ENCODE data around the gene AKNA. TPM values are rescaled to one million over a fixed set of nuclear protein-coding genes. Genes with fewer than 3 reads are reported as not detected.
"Not testable (repeated sequence)": the region's sequence is repeated elsewhere in the genome, so short reads cannot be mapped to it uniquely, and the experiment has no call there.

AKNA gene
- total RNA-seq, 1 donor from 2014 or later: 149 TPM

- no peaks in the 10 kb centered on the region for H3K27me3 Mint-ChIP-seq
- DNase-seq: peak; percentile 54
- no peak overlapping the region for H3K27ac Mint-ChIP-seq
These were observed 50.9 kb downstream of the AKNA start for GRCh38 chr9:114336699-114337395.

GRCh38 chr9:114336157-114336556 is 51.6 kb downstream of the AKNA start:
- intact Hi-C loops (cut with micrococcal nuclease): no loop called here
- H3K4me1 Mint-ChIP-seq: peaks cover 10% of the 10 kb centered on the region
- no peaks in the 10 kb centered on the region for H3K9me3 Mint-ChIP-seq
- H3K27ac Mint-ChIP-seq: peak overlapping the region; percentile 45
- DNase-seq: peak; percentile 53
- peaks cover 60% of the 10 kb centered on the region for H3K36me3 Mint-ChIP-seq (ENCODE audit: low read depth)
- H3K27me3 Mint-ChIP-seq: no peaks in the 10 kb centered on the region
- H3K4me3 Mint-ChIP-seq: no peak overlapping the region

More at GRCh38 chr9:114336699-114337395, 50.9 kb downstream of the AKNA start:
- intact Hi-C loops (cut with micrococcal nuclease): no loop called here
- Mint-ChIP-seq H3K36me3 (ENCODE audit: low read depth) (peaks cover 67% of the 10 kb centered on the region), H3K9me3 (no peaks in the 10 kb centered on the region), H3K4me1 (peaks cover 10% of the 10 kb centered on the region), H3K4me3 (no peak overlapping the region)

DNA sequence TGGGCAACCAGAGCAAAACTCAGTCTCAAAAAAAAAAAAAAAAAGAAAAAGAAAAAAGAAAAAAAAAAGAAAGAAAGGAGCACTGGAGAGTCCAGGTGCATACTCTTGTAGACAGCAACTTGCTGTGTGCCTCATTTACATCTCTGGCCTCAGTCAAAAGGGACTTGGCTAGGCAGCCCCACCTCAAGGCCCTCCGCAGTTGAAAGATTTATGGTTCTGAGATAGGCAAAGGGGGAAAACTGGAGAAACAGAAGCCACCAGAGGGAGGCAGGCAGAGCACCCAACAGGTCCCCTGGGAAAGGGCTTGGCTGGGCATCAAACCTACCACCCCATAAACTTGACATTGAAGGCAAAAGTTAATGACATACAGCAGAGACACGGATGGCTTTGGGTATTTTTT is 52.0 kb downstream of the AKNA start:
- peak; percentile 53 for DNase-seq
- H3K4me3 Mint-ChIP-seq: no peak overlapping the region
- H3K4me1 Mint-ChIP-seq: peaks cover 10% of the 10 kb centered on the region
- no peaks in the 10 kb centered on the region for H3K9me3 Mint-ChIP-seq
- no peaks in the 10 kb centered on the region for H3K27me3 Mint-ChIP-seq
- intact Hi-C loops (cut with micrococcal nuclease): no loop called here
- H3K36me3 Mint-ChIP-seq (ENCODE audit: low read depth): peaks cover 57% of the 10 kb centered on the region
- H3K27ac Mint-ChIP-seq: no peak overlapping the region

- Mint-ChIP-seq H3K27ac (no peak overlapping the region), H3K9me3 (no peaks in the 10 kb centered on the region), H3K27me3 (no peaks in the 10 kb centered on the region), H3K4me3 (no peak overlapping the region), H3K4me1 (peaks cover 8% of the 10 kb centered on the region), H3K36me3 (ENCODE audit: low read depth) (peaks cover 45% of the 10 kb centered on the region)
- no peak for DNase-seq
- intact Hi-C loops (cut with micrococcal nuclease): no loop called here
These were observed 53.3 kb downstream of the AKNA start for GRCh38 chr9:114334490-114334889.

- intact Hi-C loops (cut with micrococcal nuclease); H3K4me1 Mint-ChIP-seq; H3K27me3 Mint-ChIP-seq; H3K27ac Mint-ChIP-seq; DNase-seq; H3K4me3 Mint-ChIP-seq; H3K9me3 Mint-ChIP-seq: not testable (repeated sequence)
- peaks cover 38% of the 10 kb centered on the region for H3K36me3 Mint-ChIP-seq (ENCODE audit: low read depth)
These were observed 54.1 kb downstream of the AKNA start for GRCh38 chr9:114333718-114334117.

GRCh38 chr9:114332474-114333040 is 55.2 kb downstream of the AKNA start:
- H3K4me1 Mint-ChIP-seq; intact Hi-C loops (cut with micrococcal nuclease); H3K9me3 Mint-ChIP-seq; H3K4me3 Mint-ChIP-seq; H3K27ac Mint-ChIP-seq; H3K27me3 Mint-ChIP-seq: not testable (repeated sequence)
- peak; percentile 60 for DNase-seq
- peaks cover 30% of the 10 kb centered on the region for H3K36me3 Mint-ChIP-seq (ENCODE audit: low read depth)

- H3K4me1 Mint-ChIP-seq; H3K9me3 Mint-ChIP-seq; H3K27me3 Mint-ChIP-seq; intact Hi-C loops (cut with micrococcal nuclease); H3K4me3 Mint-ChIP-seq: not testable (repeated sequence)
- H3K36me3 Mint-ChIP-seq (ENCODE audit: low read depth): peaks cover 22% of the 10 kb centered on the region
- H3K27ac Mint-ChIP-seq: peak overlapping the region; percentile 48
- DNase-seq: peak; percentile 62
These were observed 56.3 kb downstream of the AKNA start for GRCh38 chr9:114331229-114332195.

- Mint-ChIP-seq H3K9me3 (no peaks in the 10 kb centered on the region), H3K4me3 (no peak overlapping the region), H3K27me3 (no peaks in the 10 kb centered on the region), H3K27ac (peak overlapping the region; percentile 48), H3K4me1 (peaks cover 3% of the 10 kb centered on the region), H3K36me3 (ENCODE audit: low read depth) (peaks cover 13% of the 10 kb centered on the region)
- peak; percentile 58 for DNase-seq
- intact Hi-C loops (cut with micrococcal nuclease): no loop called here
These were observed 57.1 kb downstream of the AKNA start for GRCh38 chr9:114330636-114331035.

DNA sequence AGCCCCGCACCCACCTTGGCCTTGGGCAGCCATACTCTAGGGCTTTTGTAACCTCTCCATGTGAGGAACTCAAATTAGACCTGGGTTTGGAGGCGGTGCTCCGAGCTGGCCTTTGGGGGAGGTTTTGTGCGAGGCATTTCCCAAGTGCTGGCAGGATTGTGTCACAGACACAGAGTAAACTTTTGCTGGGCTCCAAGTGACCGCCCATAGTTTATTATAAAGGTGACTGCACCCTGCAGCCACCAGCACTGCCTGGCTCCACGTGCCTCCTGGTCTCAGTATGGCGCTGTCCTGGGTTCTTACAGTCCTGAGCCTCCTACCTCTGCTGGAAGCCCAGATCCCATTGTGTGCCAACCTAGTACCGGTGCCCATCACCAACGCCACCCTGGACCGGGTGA is 58.2 kb downstream of the AKNA start, which contains the start of gene ORM2:
Gene ORM2 (plus strand): TSS at position 245 of the 398 bp plus-strand sequence. CDS start 36 bp downstream, at position 281.
- H3K9me3 Mint-ChIP-seq; H3K4me1 Mint-ChIP-seq; H3K27ac Mint-ChIP-seq; H3K27me3 Mint-ChIP-seq; H3K4me3 Mint-ChIP-seq; H3K36me3 Mint-ChIP-seq (ENCODE audit: low read depth); intact Hi-C loops (cut with micrococcal nuclease); DNase-seq: not testable (repeated sequence)

DNA sequence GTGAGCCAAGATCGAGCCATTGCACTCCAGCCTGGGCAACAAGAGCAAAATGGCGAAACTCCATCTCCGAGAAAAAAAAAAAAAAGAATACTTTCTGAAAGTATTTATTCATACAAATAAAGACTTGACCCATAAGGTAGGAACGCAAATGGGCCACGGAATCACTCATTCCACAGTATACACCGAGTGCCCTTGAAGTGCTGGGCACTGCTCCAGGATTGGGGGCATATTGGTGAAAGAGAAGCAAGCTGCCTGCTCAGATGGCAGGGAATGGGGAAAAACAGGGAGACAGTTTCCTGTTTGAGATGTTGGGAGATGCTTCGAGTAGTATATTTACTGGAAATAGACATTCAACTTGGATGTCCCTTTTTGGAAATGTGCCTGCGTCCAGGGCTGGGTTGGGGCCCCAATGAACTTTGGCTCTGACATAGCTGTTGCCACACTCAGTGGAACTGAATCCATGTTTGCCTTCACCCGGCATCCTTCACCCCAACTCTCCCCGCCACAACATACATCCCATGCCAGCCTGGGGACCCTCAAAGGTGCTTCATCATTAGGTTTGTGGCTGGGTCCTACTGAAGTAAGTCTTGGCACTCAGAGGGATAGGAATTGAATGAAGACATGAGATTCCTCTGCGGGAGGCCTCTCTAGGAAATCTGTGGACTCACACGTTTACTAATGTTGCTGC is 58.7 kb downstream of the AKNA start:
- H3K27ac Mint-ChIP-seq; H3K9me3 Mint-ChIP-seq; H3K27me3 Mint-ChIP-seq; H3K36me3 Mint-ChIP-seq (ENCODE audit: low read depth); intact Hi-C loops (cut with micrococcal nuclease); H3K4me1 Mint-ChIP-seq; H3K4me3 Mint-ChIP-seq: not testable (repeated sequence)
- peak; percentile 58 for DNase-seq

GRCh38 chr9:114328357-114328820 is 59.4 kb downstream of the AKNA start:
- not testable (repeated sequence) for H3K4me1 Mint-ChIP-seq, H3K27me3 Mint-ChIP-seq

DNA sequence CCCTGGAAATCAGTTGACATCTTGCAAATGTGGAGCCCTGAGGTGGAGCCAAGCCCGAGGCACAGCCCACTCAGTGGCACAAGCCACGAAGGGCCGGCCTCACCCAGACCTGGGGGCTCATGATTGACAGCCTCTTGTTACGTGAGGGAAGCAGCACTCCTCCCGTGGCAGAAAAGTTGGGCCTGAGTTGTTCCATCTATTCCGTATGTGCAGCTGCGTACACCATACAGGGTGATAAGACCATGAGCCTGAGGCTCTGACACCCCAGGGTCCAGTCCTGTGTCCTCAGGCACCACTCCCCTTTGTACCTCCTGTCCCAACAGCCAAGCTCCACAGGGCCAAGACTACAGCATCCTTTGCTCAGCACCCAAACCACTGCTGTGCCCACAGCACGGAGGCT is 60.0 kb downstream of the AKNA start:
- Mint-ChIP-seq H3K36me3 (ENCODE audit: low read depth) (no peaks in the 10 kb centered on the region), H3K27me3 (no peaks in the 10 kb centered on the region), H3K9me3 (no peaks in the 10 kb centered on the region), H3K4me3 (no peak overlapping the region), H3K27ac (no peak overlapping the region), H3K4me1 (peaks cover 1% of the 10 kb centered on the region)
- peak; percentile 63 for DNase-seq
- intact Hi-C loops (cut with micrococcal nuclease): no loop called here

More at GRCh38 chr9:114328357-114328820, 59.4 kb downstream of the AKNA start:
- DNase-seq; H3K27ac Mint-ChIP-seq; H3K4me3 Mint-ChIP-seq; H3K36me3 Mint-ChIP-seq (ENCODE audit: low read depth); intact Hi-C loops (cut with micrococcal nuclease); H3K9me3 Mint-ChIP-seq: not testable (repeated sequence)

DNA sequence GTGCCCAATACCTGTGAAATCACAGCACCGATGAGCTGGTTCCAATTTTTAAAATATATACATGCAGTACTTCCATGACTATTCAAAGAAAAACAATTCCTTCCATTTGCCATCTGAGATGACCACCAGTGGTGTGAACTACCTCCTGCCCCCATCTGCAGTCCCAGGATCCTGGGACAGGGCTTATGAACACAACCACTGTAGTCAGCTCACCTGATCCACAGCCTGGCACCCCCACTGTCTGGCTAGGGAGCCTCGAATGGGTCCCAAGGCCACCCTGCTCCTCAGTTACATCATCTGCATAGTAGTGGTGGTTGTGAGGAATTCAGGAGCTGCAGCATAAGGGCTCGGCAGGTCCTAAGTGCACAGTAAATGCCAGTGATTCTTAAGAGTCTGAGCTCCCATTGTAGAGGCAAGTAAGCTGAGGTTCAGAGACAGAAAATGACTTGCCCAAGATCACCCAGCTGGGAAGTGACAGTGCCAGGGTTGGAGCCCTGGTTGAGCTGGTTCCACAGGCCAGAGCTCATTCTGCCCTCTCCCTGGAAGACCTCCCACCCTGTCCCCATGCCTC is 62.0 kb downstream of the AKNA start:
- H3K4me3 Mint-ChIP-seq; H3K9me3 Mint-ChIP-seq; H3K27ac Mint-ChIP-seq; DNase-seq; H3K4me1 Mint-ChIP-seq; H3K36me3 Mint-ChIP-seq (ENCODE audit: low read depth); intact Hi-C loops (cut with micrococcal nuclease); H3K27me3 Mint-ChIP-seq: not testable (repeated sequence)
